DND-41 (cell line): ENCODE measurements around the gene SLC38A10.

Experiments
- CTCF ChIP-seq: IDR thresholded peaks from 2 replicates; pipeline ENCODE4 v1.5.1; 2012; ENCODE audit warnings: borderline replicate concordance, low read length, moderate library complexity, mild to moderate bottlenecking; ENCODE audit not compliant: poor library complexity, severe bottlenecking; ENCODE audit errors: extremely low read depth
- EZH2 ChIP-seq: IDR thresholded peaks from 3 replicates; pipeline ENCODE4 v1.6.1; 2012; ENCODE audit warnings: borderline replicate concordance, low read depth, mild to moderate bottlenecking, moderate library complexity, low read length, inconsistent platforms; ENCODE audit not compliant: severe bottlenecking

GRCh38 chr17:81313776-81314397 lies 18.8 kb upstream of the SLC38A10 start:
- TF ChIP-seq CTCF, result no peak
- no peak for TF ChIP-seq EZH2
